ENCODE results near the gene ABCD1.

- TF ChIP-seq POLR2A (IDR thresholded peaks at IDR 0.05) (no peak), EP300 (IDR thresholded peaks at IDR 0.05) (no peak), CTCF (IDR thresholded peaks at IDR 0.05) (no peak)
These were observed 54.0 kb downstream of the ABCD1 start for GRCh38 chrX:153778684-153779101.

All from ovary (tissue), 3 donors.